ENCODE data around the gene RIT1. TPM values are rescaled to one million over a fixed set of nuclear protein-coding genes. Genes with fewer than 3 reads are reported as not detected.
"Not testable (repeated sequence)": the region's sequence is repeated elsewhere in the genome, so short reads cannot be mapped to it uniquely, and the experiment has no call there.

The RIT1 gene
- total and polyA plus RNA-seq, 2 of the 8 experiments (the other 6 are each of a cell fraction or from before 2014, with no cell fraction given) = 25.3 to 26.8 TPM

DNA sequence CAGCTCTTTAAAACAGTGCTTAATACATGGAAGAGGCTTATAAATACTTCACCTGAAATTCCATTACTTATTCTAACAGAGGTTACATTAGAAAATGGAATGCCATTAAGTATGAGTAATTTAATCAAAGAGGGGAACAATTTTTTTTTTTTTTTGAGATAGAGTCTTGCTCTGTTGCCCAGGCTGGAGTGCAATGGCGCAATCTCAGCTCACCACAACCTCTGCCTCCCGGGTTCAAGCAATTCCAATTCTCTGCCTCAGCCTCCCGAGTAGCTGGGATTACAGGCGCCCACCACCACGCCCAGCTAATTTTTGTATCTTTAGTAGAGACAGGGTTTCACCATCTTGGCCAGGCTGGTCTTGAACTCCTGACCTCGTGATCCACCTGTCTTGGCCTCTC, 15.5 kb downstream of the RIT1 start:
- not testable (repeated sequence) for H4K20me1 ChIP-seq (replicated peaks in 1 of 2; ENCODE audit: control insufficient read depth in 1 of 2, insufficient read depth in 2 of 2, low read length in 2 of 2); H2BK15ac ChIP-seq (ENCODE audit: low read length); H3K9ac ChIP-seq (replicated peaks in 1 of 4; ENCODE audit: extremely low read depth in 1 of 4, low read depth in 3 of 4, low read length in 3 of 4); H3K79me1 ChIP-seq (ENCODE audit: low read depth, low read length); H3K4me3 ChIP-seq (ENCODE audit: extremely low read depth in 1 of 4, insufficient read depth in 2 of 4, low read depth in 3 of 4, low read length in 4 of 4); FAIRE-seq; H3K9me3 ChIP-seq (ENCODE audit: insufficient read depth in 2 of 2, low read depth in 1 of 2, low read length in 1 of 2); H2AFZ ChIP-seq (ENCODE audit: low read length); H3K56ac ChIP-seq (replicated peaks; ENCODE audit: insufficient read length, low read depth, low read length); DNase-seq (ENCODE audit: low read depth in 1 of 2, low spot score in 2 of 2); H2BK20ac ChIP-seq (ENCODE audit: low read length); H4K5ac ChIP-seq (ENCODE audit: insufficient read length, low read depth, low read length); H3K4me2 ChIP-seq (ENCODE audit: insufficient read depth in 1 of 2, low read depth in 2 of 2, low read length in 2 of 2); H3K23ac ChIP-seq (ENCODE audit: insufficient read length); H3K23me2 ChIP-seq (ENCODE audit: low read depth, low read length); H2BK12ac ChIP-seq (ENCODE audit: low read depth, low read length); H3K4ac ChIP-seq (replicated peaks; ENCODE audit: insufficient read length, low read depth, low read length); H4K91ac ChIP-seq (replicated peaks; ENCODE audit: insufficient read length, low read length); H2BK120ac ChIP-seq (replicated peaks; ENCODE audit: low read depth, low read length); H3K14ac ChIP-seq (ENCODE audit: insufficient read length); H2BK5ac ChIP-seq (ENCODE audit: low read depth, low read length); H3K18ac ChIP-seq (ENCODE audit: extremely low read depth, low read length); H3K27me3 ChIP-seq (replicated peaks in 1 of 4; ENCODE audit: control insufficient read depth in 3 of 4, extremely low read depth in 1 of 4, insufficient read depth in 3 of 4, low read length in 3 of 4); H4K8ac ChIP-seq (ENCODE audit: extremely low read depth, insufficient read depth, low read length); H3K4me1 ChIP-seq (replicated peaks in 1 of 4; ENCODE audit: control insufficient read depth in 3 of 4, insufficient read depth in 4 of 4, low read length in 3 of 4); H2AK5ac ChIP-seq (ENCODE audit: low read depth, low read length); H3K79me2 ChIP-seq (ENCODE audit: control insufficient read depth in 1 of 2, insufficient read depth in 2 of 2, low read length in 2 of 2); H3K27ac ChIP-seq (ENCODE audit: low read depth, low read length)
- POLR2A ChIA-PET (ENCODE audit: partially characterized antibody) = interaction anchor here (0.6 to 1.6 kb wide), 8 partner anchors 13 to 243 kb away, joined by 3 to 6 read pairs (median 3); no protein-coding TSS in a partner anchor
- H3K36me3 ChIP-seq (ENCODE audit: control insufficient read depth in 2 of 4, insufficient read depth in 4 of 4, low read length in 3 of 4) = peaks cover 13 to 28% (median 20%) of the 10 kb centered on the region in 4 experiments
- CTCF ChIA-PET (ENCODE audit: partially characterized antibody) = interaction anchor here (0.6 to 1.2 kb wide), 4 partner anchors 8 to 105 kb away, joined by 3 to 4 read pairs (median 3); no protein-coding TSS in a partner anchor
- 97% methylated on average over 6 of the region's 6 CpGs; no CpG with 5 or more reads in 1 of the 2 experiments for WGBS, 2 experiments (ENCODE audit: extremely low coverage in 1 of 2, insufficient coverage in 1 of 2, insufficient read length in 1 of 2, insufficient replicate concordance in 2 of 2, low coverage in 1 of 2, low lambda C conversion rate in 2 of 2, missing lambda C conversion rate in 1 of 2)
